Erythroblast (primary cell): ENCODE results near the gene RBP3.

Source experiments
- GATA1 ChIP-seq: IDR thresholded peaks from 2 replicates; pipeline ENCODE4 v1.6.1; 2011; ENCODE audit warnings: low read depth, mild to moderate bottlenecking, control low read depth, low read length, moderate library complexity
- POLR2A ChIP-seq: IDR thresholded peaks from 2 replicates; pipeline ENCODE4 v1.6.1; 2011; ENCODE audit warnings: mild to moderate bottlenecking, low read length

- TF ChIP-seq POLR2A, result no peak
- TF ChIP-seq GATA1, result no peak
Observed at GRCh38 chr10:47406548-47406869, 58.3 kb downstream of the RBP3 start.
